Measurements from ENCODE around the gene BLOC1S6. TPM values are rescaled to one million over a fixed set of nuclear protein-coding genes. Genes with fewer than 3 reads are reported as not detected.
"Not testable (repeated sequence)": the region's sequence is repeated elsewhere in the genome, so short reads cannot be mapped to it uniquely, and the experiment has no call there.

BLOC1S6 gene
- total RNA-seq, 2 donors from 2014 or later, result 46.0 to 82.5 TPM

- 98% methylated on average over 6 of the region's 6 CpGs for WGBS
- TF ChIP-seq POLR2A (IDR thresholded peaks at IDR 0.05), result no peak
- no peak for TF ChIP-seq POLR2AphosphoS5 (IDR thresholded peaks at IDR 0.05)
- H3K4me1 ChIP-seq (replicated peaks), result no peaks in the 10 kb centered on the region
- H3K27me3 ChIP-seq (replicated peaks; ENCODE audit: insufficient read depth), result no peaks in the 10 kb centered on the region
- no peak overlapping the region for H3K27ac ChIP-seq
- intact Hi-C loops (cut with DNase I), result no loop called here
- no peaks in the 10 kb centered on the region for H3K9me3 ChIP-seq
- H3K4me3 ChIP-seq, result no peak overlapping the region
- no peaks in the 10 kb centered on the region for H3K36me3 ChIP-seq
- no peak for DNase-seq (ENCODE audit: low spot score)
Observed at GRCh38 chr15:45647828-45648227, 60.6 kb downstream of the BLOC1S6 start.

GRCh38 chr15:45648521-45649200 is 61.5 kb downstream of the BLOC1S6 start:
- Histone ChIP-seq H3K27ac (no peak overlapping the region), H3K9me3 (no peaks in the 10 kb centered on the region), H3K36me3 (no peaks in the 10 kb centered on the region), H3K4me1 (replicated peaks) (no peaks in the 10 kb centered on the region), H3K4me3 (no peak overlapping the region), H3K27me3 (replicated peaks; ENCODE audit: insufficient read depth) (no peaks in the 10 kb centered on the region)
- intact Hi-C loops (cut with DNase I), result no loop called here
- WGBS, result 83% methylated on average over 4 of the region's 4 CpGs
- DNase-seq (ENCODE audit: low spot score), result no peak
- TF ChIP-seq CTCF (IDR thresholded peaks at IDR 0.05) (no peak), POLR2AphosphoS5 (IDR thresholded peaks at IDR 0.05) (peak; percentile 20)

DNA sequence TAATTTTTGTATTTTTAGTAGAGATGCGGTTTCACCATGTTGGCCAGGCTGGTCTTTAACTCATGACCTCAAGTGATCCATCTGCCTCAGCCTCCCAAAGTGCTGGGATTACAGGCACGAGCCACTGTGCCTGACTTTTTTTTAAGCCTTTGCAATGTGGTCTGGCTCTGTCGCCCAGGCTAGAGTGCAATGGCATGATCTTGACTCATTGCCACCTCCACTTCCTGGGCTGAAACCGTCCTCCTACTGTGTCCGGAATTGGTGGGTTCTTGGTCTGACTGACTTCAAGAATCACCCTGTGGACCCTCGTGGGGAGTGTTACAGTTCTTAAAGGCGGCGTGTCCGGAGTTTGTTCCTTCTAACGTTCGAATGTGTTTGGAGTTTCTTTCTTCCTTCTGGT is 62.8 kb downstream of the BLOC1S6 start:
- H3K4me1 ChIP-seq (replicated peaks); DNase-seq (ENCODE audit: low spot score); H3K27me3 ChIP-seq (replicated peaks; ENCODE audit: insufficient read depth); intact Hi-C loops (cut with DNase I); H3K36me3 ChIP-seq; H3K27ac ChIP-seq; H3K9me3 ChIP-seq; H3K4me3 ChIP-seq: not testable (repeated sequence)
- WGBS, result 74% methylated on average over 11 of the region's 11 CpGs

- WGBS, result 98% methylated on average over 23 of the region's 35 CpGs
- H3K4me1 ChIP-seq (replicated peaks), result no peaks in the 10 kb centered on the region
Observed at GRCh38 chr15:45650889-45651525, 63.8 kb downstream of the BLOC1S6 start.

GRCh38 chr15:45653702-45654424 is 66.7 kb downstream of the BLOC1S6 start:
- Histone ChIP-seq H3K27ac (no peak overlapping the region), H3K4me3 (no peak overlapping the region), H3K27me3 (replicated peaks; ENCODE audit: insufficient read depth) (no peaks in the 10 kb centered on the region), H3K36me3 (no peaks in the 10 kb centered on the region), H3K9me3 (no peaks in the 10 kb centered on the region), H3K4me1 (replicated peaks) (peaks cover 5% of the 10 kb centered on the region)
- DNase-seq (ENCODE audit: low spot score), result no peak
- TF ChIP-seq CTCF (IDR thresholded peaks at IDR 0.05) (no peak), POLR2A (IDR thresholded peaks at IDR 0.05) (no peak), POLR2AphosphoS5 (IDR thresholded peaks at IDR 0.05) (no peak)
- intact Hi-C loops (cut with DNase I), result no loop called here
- 81% methylated on average over 3 of the region's 3 CpGs for WGBS

More at GRCh38 chr15:45650889-45651525, 63.8 kb downstream of the BLOC1S6 start:
- intact Hi-C loops (cut with DNase I), result no loop called here
- Histone ChIP-seq H3K9me3 (no peaks in the 10 kb centered on the region), H3K36me3 (no peaks in the 10 kb centered on the region), H3K27me3 (replicated peaks; ENCODE audit: insufficient read depth) (no peaks in the 10 kb centered on the region), H3K27ac (no peak overlapping the region), H3K4me3 (no peak overlapping the region)
- DNase-seq (ENCODE audit: low spot score), result no peak
- TF ChIP-seq POLR2AphosphoS5 (IDR thresholded peaks at IDR 0.05), result no peak
- no peak for TF ChIP-seq CTCF (IDR thresholded peaks at IDR 0.05)
- TF ChIP-seq POLR2A (IDR thresholded peaks at IDR 0.05), result no peak

Measured in prostate gland (tissue), 2 donors.